Ovary (tissue), 3 donors: ENCODE measurements around the gene TANK.

ENCODE experiments used
- CTCF ChIP-seq, 3 donors: fragments of 450-650 bp in 2 of 3; fragments of 200-600 bp in 1 of 3; IDR thresholded peaks; one replicate each; pipeline versions ENCODE4 v1.5.1 to v1.8.0; 2016 to 2022; ENCODE audit warnings: antibody characterized with exemption in 3 of 3, mild to moderate bottlenecking in 1 of 3
- EP300 ChIP-seq: sonication (generic); formaldehyde crosslinking; IDR thresholded peaks from one replicate; pipeline ENCODE4 v1.6.1; 2017; ENCODE audit warnings: antibody characterized with exemption
- POLR2A ChIP-seq: fragments of 450-650 bp; IDR thresholded peaks from one replicate; pipeline ENCODE4 v1.6.1; 2017; ENCODE audit warnings: antibody characterized with exemption, mild to moderate bottlenecking, moderate library complexity
- donor health status: DM: no; HTN: no; CAD: no.

DNA sequence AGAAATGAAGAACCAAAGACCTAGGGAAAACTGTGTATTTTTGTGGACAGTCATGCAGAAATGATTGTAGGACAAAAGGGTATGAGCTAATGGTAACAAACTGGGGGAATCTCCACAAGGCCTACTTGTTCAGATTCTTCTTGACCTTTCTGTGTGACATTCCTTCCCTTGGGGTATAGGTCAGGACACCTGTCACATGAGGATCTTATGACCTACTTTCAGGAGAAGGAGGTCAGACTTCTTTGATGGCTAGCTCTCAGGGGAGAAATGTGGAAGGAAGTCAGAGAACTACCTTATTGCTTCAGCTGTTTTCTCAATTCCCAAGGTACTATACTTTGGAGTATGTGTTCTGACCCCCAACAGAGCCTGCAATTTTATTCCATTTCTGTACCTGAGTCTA, 40.7 kb upstream of the TANK start:
- no peak for TF ChIP-seq CTCF (IDR thresholded peaks at IDR 0.05)
- no peak for TF ChIP-seq POLR2A
- no peak for TF ChIP-seq EP300
